Measurements from ENCODE around the gene MCU.
A peak's percentile ranks its signal among the peaks of the same experiment; 100 is the strongest.
"Not testable (repeated sequence)": the region's sequence is repeated elsewhere in the genome, so short reads cannot be mapped to it uniquely, and the experiment has no call there.

MCU gene

DNA sequence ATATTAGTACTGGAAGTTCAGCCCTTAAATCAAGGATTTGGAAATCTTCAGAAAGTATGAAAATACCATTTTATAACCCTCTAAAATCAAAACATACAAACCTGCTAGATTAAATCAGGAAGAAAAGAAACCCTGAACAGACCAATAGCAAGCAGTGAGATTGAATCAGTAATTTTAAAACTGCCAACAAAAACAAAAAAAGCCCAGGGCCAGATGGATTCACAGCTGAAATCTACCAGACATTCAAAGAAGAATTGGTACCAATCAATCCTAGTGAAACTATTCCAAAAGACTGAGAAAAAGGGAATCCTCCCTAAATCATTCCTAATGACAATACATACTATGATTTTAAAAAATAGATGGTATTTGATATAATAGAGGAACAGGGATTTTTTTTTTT is 70.1 kb downstream of the MCU start:
- DNase-seq (ENCODE audit: low spot score): no peak

DNA sequence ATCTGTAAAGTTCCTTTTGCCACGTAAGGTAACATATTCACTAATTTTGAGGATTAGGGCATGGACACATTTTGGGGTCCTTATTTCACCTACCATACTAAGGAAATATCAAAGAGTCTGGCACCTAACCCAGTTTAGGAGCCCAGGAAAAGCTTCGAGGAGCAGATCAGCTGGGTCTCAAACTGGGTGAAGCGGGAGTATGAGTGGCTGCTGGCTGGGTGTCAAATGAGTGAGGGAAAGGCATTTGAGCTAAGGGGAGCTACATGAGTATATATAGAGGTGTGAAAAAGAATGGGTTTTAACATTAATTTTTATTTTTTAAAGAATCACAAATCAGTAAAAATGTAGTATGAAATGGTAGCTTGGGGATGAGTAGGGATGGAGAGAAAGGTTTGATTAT is 71.3 kb downstream of the MCU start:
- no peak for DNase-seq (ENCODE audit: low spot score)

- DNase-seq (ENCODE audit: low spot score): no peak
Observed at GRCh38 chr10:72764151-72764550, 72.2 kb downstream of the MCU start.

DNA sequence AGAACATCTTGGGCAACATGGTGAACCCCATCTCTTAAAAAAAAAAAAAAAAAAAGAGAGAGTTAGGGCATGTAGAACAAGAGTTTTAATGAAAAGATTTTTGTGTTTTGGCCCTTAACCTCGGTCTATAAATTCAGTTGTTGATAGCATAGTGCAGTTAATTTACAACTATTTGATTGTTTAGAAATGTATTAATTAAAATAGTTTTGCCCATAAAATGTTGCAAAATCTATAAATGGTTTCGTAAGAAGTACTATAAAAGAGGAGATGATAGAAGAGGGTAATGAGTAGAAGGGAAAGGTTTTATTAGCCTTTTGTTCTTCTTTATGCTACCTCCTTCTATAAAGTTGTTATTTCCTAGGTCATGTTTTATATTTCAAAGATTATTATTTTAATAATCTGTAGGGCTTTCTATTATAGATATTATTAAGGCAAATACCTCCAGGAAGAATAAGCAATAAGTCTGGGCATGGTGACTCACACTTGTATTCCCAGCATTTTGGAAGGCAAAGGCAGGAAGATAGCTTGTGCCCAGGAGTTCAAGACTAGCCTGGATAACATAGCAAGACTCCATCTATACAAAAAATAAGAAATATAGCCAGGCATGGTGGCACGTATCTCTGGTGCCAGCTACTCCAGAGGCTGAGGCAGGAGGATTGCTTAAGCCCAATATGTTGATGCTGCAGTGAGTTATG is 73.3 kb downstream of the MCU start:
- no peak for DNase-seq (ENCODE audit: low spot score)

- DNase-seq (ENCODE audit: low spot score): not testable (repeated sequence)
Observed at GRCh38 chr10:72771195-72771594, 79.3 kb downstream of the MCU start.

DNA sequence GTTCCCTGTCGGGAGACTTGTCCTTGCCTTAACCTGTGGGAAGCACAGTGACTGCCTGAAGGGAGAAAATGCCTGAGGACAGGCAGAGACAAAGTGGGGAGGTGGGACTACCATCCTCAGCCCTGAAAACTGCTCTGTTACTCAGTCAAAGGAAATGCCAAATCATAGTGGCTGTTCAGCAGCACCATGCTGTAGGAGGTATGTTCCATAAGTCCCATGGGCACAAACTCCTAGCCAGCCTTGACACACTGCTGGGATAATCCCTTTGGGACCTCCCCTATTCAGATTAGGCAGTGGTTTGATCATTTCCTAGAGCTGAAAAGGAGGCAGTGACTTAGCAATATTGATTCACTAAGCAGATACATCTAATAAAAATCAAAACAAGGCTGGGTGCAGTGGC is 80.1 kb downstream of the MCU start:
- no peak for DNase-seq (ENCODE audit: low spot score)

- no peak for DNase-seq (ENCODE audit: low spot score)
Observed at GRCh38 chr10:72779874-72780273, 87.9 kb downstream of the MCU start.

GRCh38 chr10:72782649-72783330 is 90.8 kb downstream of the MCU start:
- DNase-seq (ENCODE audit: low spot score): no peak

GRCh38 chr10:72783410-72783833 is 91.5 kb downstream of the MCU start:
- no peak for DNase-seq (ENCODE audit: low spot score)

GRCh38 chr10:72784551-72785351 is 92.8 kb downstream of the MCU start:
- peak; percentile 40 for DNase-seq (ENCODE audit: low spot score)

DNA sequence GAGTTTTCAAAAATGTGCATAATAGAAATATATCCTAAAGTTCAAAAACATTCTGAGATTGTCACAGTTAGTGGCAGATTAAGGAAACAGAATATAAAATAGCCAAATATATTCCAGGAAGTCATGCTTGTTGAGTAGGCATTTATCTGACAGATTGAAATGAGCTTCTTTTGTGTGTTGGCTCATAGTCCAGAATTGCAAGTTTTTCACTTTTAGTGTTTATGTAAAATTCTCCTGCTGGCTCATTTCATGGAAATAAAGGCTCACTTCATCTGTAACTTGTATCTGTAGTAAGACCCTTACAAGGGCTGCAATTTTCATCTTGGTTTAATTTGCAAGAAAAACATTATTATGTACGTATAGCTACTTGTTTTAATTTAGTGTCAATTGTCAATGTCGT is 93.5 kb downstream of the MCU start:
- DNase-seq (ENCODE audit: low spot score): no peak

GRCh38 chr10:72790216-72790990 is 98.5 kb downstream of the MCU start:
- DNase-seq (ENCODE audit: low spot score): no peak

GRCh38 chr10:72792288-72792687 is 100.3 kb downstream of the MCU start:
- DNase-seq (ENCODE audit: low spot score): no peak

GRCh38 chr10:72793752-72794151 is 101.8 kb downstream of the MCU start:
- DNase-seq (ENCODE audit: low spot score): no peak

- no peak for DNase-seq (ENCODE audit: low spot score)
Observed at GRCh38 chr10:72794260-72794659, 102.3 kb downstream of the MCU start.

DNA sequence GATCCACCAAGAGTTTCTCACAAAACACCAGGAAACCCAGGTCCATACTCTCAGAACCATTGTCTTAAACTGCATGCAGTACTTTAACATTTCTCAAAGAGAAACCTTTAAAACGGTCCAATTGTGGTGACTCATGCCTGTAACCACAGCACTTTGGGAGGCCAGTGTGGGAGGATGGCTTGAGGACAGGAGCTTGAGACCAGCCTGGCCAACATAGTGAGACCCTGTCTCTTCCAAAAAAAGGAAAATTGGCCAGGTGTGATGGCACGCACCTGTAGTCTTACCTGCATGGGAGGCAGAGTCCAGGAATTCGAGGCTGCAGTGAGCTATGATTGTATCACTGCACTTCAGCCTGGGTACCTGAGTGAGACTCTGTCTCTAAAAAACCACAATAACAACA is 104.1 kb downstream of the MCU start:
- no peak for DNase-seq (ENCODE audit: low spot score)

GRCh38 chr10:72796538-72796937 is 104.6 kb downstream of the MCU start:
- DNase-seq (ENCODE audit: low spot score): no peak

GRCh38 chr10:72800000-72800740 is 108.2 kb downstream of the MCU start:
- no peak for DNase-seq (ENCODE audit: low spot score)

- DNase-seq (ENCODE audit: low spot score): no peak
Observed at GRCh38 chr10:72800741-72801092, 108.8 kb downstream of the MCU start.

GRCh38 chr10:72801263-72801868 is 109.4 kb downstream of the MCU start:
- no peak for DNase-seq (ENCODE audit: low spot score)

- DNase-seq (ENCODE audit: low spot score): no peak
Observed at GRCh38 chr10:72802332-72802731, 110.4 kb downstream of the MCU start.
